GM19240 (cell line): ENCODE results near the gene EGFL7.
A peak's percentile ranks its signal among the peaks of the same experiment; 100 is the strongest.

Source experiments
- DNase-seq: peaks from one replicate; pipeline ENCODE4 v3.0.0; 2011; ENCODE audit warnings: low spot score; ENCODE audit not compliant: insufficient read length

Gene EGFL7

GRCh38 chr9:136685790-136686533, 23.2 kb downstream of the EGFL7 start:
- DNase-seq = no peak

GRCh38 chr9:136686534-136686793, 23.7 kb downstream of the EGFL7 start:
- no peak for DNase-seq

GRCh38 chr9:136686794-136687711, 24.3 kb downstream of the EGFL7 start, which contains the start of gene AGPAT2:
AGPAT2 (minus strand) TSS chr9:136687457; CDS start chr9:136687357, 100 bp downstream.
- peak; percentile 80 for DNase-seq

- DNase-seq = no peak
Observed at GRCh38 chr9:136687721-136688223, 25.1 kb downstream of the EGFL7 start.

- no peak for DNase-seq
Observed at GRCh38 chr9:136688274-136689107, 25.8 kb downstream of the EGFL7 start.

GRCh38 chr9:136689108-136689460, 26.4 kb downstream of the EGFL7 start:
- no peak for DNase-seq

- DNase-seq = no peak
Observed at GRCh38 chr9:136690104-136690805, 27.5 kb downstream of the EGFL7 start.

GRCh38 chr9:136690806-136691261, 28.1 kb downstream of the EGFL7 start:
- no peak for DNase-seq

GRCh38 chr9:136691316-136692184, 28.8 kb downstream of the EGFL7 start:
- no peak for DNase-seq

GRCh38 chr9:136692185-136693134, 29.7 kb downstream of the EGFL7 start:
- DNase-seq = no peak

GRCh38 chr9:136693135-136693489, 30.4 kb downstream of the EGFL7 start:
- DNase-seq = no peak

GRCh38 chr9:136693490-136694162, 30.9 kb downstream of the EGFL7 start:
- DNase-seq = no peak

GRCh38 chr9:136694163-136694871, 31.6 kb downstream of the EGFL7 start:
- DNase-seq = no peak

- DNase-seq = no peak
Observed at GRCh38 chr9:136694872-136695247, 32.1 kb downstream of the EGFL7 start.

- no peak for DNase-seq
Observed at GRCh38 chr9:136695435-136695895, 32.7 kb downstream of the EGFL7 start.

GRCh38 chr9:136695955-136696354, 33.2 kb downstream of the EGFL7 start:
- no peak for DNase-seq

GRCh38 chr9:136696502-136696901, 33.8 kb downstream of the EGFL7 start:
- no peak for DNase-seq
